ENCODE results near the gene MYO16.

Gene MYO16

GRCh38 chr13:108629181-108629752, at the start of gene MYO16:
Gene MYO16, plus strand, starts transcription at chr13:108629611. Its CDS starts 234 bp downstream, at chr13:108629845.
- Mint-ChIP-seq H3K4me3 (no peak within 1 kb of the TSS), H3K4me1 (ENCODE audit: low read depth) (no peaks in the 10 kb centered on the region), H3K9me3 (no peaks in the 10 kb centered on the region), H3K36me3 (ENCODE audit: low read depth) (no peaks in the 10 kb centered on the region), H3K27me3 (ENCODE audit: low read depth) (no peaks in the 10 kb centered on the region), H3K27ac (no peak within 1 kb of the TSS)

GRCh38 chr13:108586826-108587225, 42.6 kb upstream of the MYO16 start:
- H3K9me3 Mint-ChIP-seq: no peaks in the 10 kb centered on the region
- H3K36me3 Mint-ChIP-seq (ENCODE audit: low read depth): no peaks in the 10 kb centered on the region
- H3K27ac Mint-ChIP-seq: no peak overlapping the region
- no peak overlapping the region for H3K4me3 Mint-ChIP-seq
- H3K4me1 Mint-ChIP-seq (ENCODE audit: low read depth): no peaks in the 10 kb centered on the region
- H3K27me3 Mint-ChIP-seq (ENCODE audit: low read depth): no peaks in the 10 kb centered on the region

GRCh38 chr13:108588516-108588915, 40.9 kb upstream of the MYO16 start:
- Mint-ChIP-seq H3K36me3 (ENCODE audit: low read depth) (no peaks in the 10 kb centered on the region), H3K4me3 (no peak overlapping the region), H3K27me3 (ENCODE audit: low read depth) (no peaks in the 10 kb centered on the region), H3K27ac (no peak overlapping the region), H3K9me3 (no peaks in the 10 kb centered on the region), H3K4me1 (ENCODE audit: low read depth) (no peaks in the 10 kb centered on the region)

GRCh38 chr13:108594153-108594552, 35.3 kb upstream of the MYO16 start:
- no peaks in the 10 kb centered on the region for H3K9me3 Mint-ChIP-seq
- no peaks in the 10 kb centered on the region for H3K27me3 Mint-ChIP-seq (ENCODE audit: low read depth)
- H3K4me3 Mint-ChIP-seq: no peak overlapping the region
- no peak overlapping the region for H3K27ac Mint-ChIP-seq
- H3K36me3 Mint-ChIP-seq (ENCODE audit: low read depth): no peaks in the 10 kb centered on the region
- no peaks in the 10 kb centered on the region for H3K4me1 Mint-ChIP-seq (ENCODE audit: low read depth)

- Mint-ChIP-seq H3K4me1 (ENCODE audit: low read depth) (no peaks in the 10 kb centered on the region), H3K27me3 (ENCODE audit: low read depth) (no peaks in the 10 kb centered on the region), H3K4me3 (no peak overlapping the region), H3K9me3 (no peaks in the 10 kb centered on the region), H3K36me3 (ENCODE audit: low read depth) (no peaks in the 10 kb centered on the region), H3K27ac (no peak overlapping the region)
These were observed 33.8 kb upstream of the MYO16 start for GRCh38 chr13:108595436-108596274.

- H3K27ac Mint-ChIP-seq: no peak overlapping the region
- H3K4me1 Mint-ChIP-seq (ENCODE audit: low read depth): no peaks in the 10 kb centered on the region
- peaks cover 3% of the 10 kb centered on the region for H3K9me3 Mint-ChIP-seq
- H3K36me3 Mint-ChIP-seq (ENCODE audit: low read depth): no peaks in the 10 kb centered on the region
- no peak overlapping the region for H3K4me3 Mint-ChIP-seq
- no peaks in the 10 kb centered on the region for H3K27me3 Mint-ChIP-seq (ENCODE audit: low read depth)
These were observed 31.5 kb upstream of the MYO16 start for GRCh38 chr13:108597943-108598342.

GRCh38 chr13:108606424-108606823, 23.0 kb upstream of the MYO16 start:
- H3K4me1 Mint-ChIP-seq (ENCODE audit: low read depth): no peaks in the 10 kb centered on the region
- H3K4me3 Mint-ChIP-seq: no peak overlapping the region
- H3K27ac Mint-ChIP-seq: no peak overlapping the region

GRCh38 chr13:108609353-108609752, 20.1 kb upstream of the MYO16 start:
- Mint-ChIP-seq H3K4me1 (ENCODE audit: low read depth) (no peaks in the 10 kb centered on the region), H3K27ac (no peak overlapping the region), H3K36me3 (ENCODE audit: low read depth) (no peaks in the 10 kb centered on the region), H3K4me3 (no peak overlapping the region), H3K27me3 (ENCODE audit: low read depth) (no peaks in the 10 kb centered on the region), H3K9me3 (peaks cover 13% of the 10 kb centered on the region)

More at GRCh38 chr13:108606424-108606823, 23.0 kb upstream of the MYO16 start:
- Mint-ChIP-seq H3K27me3 (ENCODE audit: low read depth) (no peaks in the 10 kb centered on the region), H3K36me3 (ENCODE audit: low read depth) (no peaks in the 10 kb centered on the region), H3K9me3 (peaks cover 16% of the 10 kb centered on the region)

GRCh38 chr13:108610507-108610906, 18.9 kb upstream of the MYO16 start:
- H3K9me3 Mint-ChIP-seq: peaks cover 12% of the 10 kb centered on the region
- no peaks in the 10 kb centered on the region for H3K4me1 Mint-ChIP-seq (ENCODE audit: low read depth)
- no peaks in the 10 kb centered on the region for H3K36me3 Mint-ChIP-seq (ENCODE audit: low read depth)
- no peaks in the 10 kb centered on the region for H3K27me3 Mint-ChIP-seq (ENCODE audit: low read depth)
- no peak overlapping the region for H3K27ac Mint-ChIP-seq
- H3K4me3 Mint-ChIP-seq: no peak overlapping the region

GRCh38 chr13:108615241-108615640, 14.2 kb upstream of the MYO16 start:
- Mint-ChIP-seq H3K27ac (no peak overlapping the region), H3K4me3 (no peak overlapping the region), H3K4me1 (ENCODE audit: low read depth) (no peaks in the 10 kb centered on the region), H3K9me3 (no peaks in the 10 kb centered on the region), H3K36me3 (ENCODE audit: low read depth) (no peaks in the 10 kb centered on the region), H3K27me3 (ENCODE audit: low read depth) (no peaks in the 10 kb centered on the region)

GRCh38 chr13:108618233-108618632, 11.2 kb upstream of the MYO16 start:
- H3K4me3 Mint-ChIP-seq: no peak overlapping the region
- no peak overlapping the region for H3K27ac Mint-ChIP-seq
- no peaks in the 10 kb centered on the region for H3K4me1 Mint-ChIP-seq (ENCODE audit: low read depth)
- H3K36me3 Mint-ChIP-seq (ENCODE audit: low read depth): no peaks in the 10 kb centered on the region
- no peaks in the 10 kb centered on the region for H3K27me3 Mint-ChIP-seq (ENCODE audit: low read depth)
- H3K9me3 Mint-ChIP-seq: no peaks in the 10 kb centered on the region

- no peak overlapping the region for H3K4me3 Mint-ChIP-seq
- no peaks in the 10 kb centered on the region for H3K27me3 Mint-ChIP-seq (ENCODE audit: low read depth)
- H3K36me3 Mint-ChIP-seq (ENCODE audit: low read depth): no peaks in the 10 kb centered on the region
- H3K27ac Mint-ChIP-seq: no peak overlapping the region
- no peaks in the 10 kb centered on the region for H3K4me1 Mint-ChIP-seq (ENCODE audit: low read depth)
- no peaks in the 10 kb centered on the region for H3K9me3 Mint-ChIP-seq
These were observed 7.9 kb upstream of the MYO16 start for GRCh38 chr13:108621462-108621861.

- no peaks in the 10 kb centered on the region for H3K4me1 Mint-ChIP-seq (ENCODE audit: low read depth)
- H3K27me3 Mint-ChIP-seq (ENCODE audit: low read depth): no peaks in the 10 kb centered on the region
- H3K27ac Mint-ChIP-seq: no peak overlapping the region
- no peaks in the 10 kb centered on the region for H3K36me3 Mint-ChIP-seq (ENCODE audit: low read depth)
- no peaks in the 10 kb centered on the region for H3K9me3 Mint-ChIP-seq
- H3K4me3 Mint-ChIP-seq: no peak overlapping the region
These were observed 5.3 kb upstream of the MYO16 start for GRCh38 chr13:108624108-108624507.

GRCh38 chr13:108624979-108625378, 4.4 kb upstream of the MYO16 start:
- Mint-ChIP-seq H3K4me3 (no peak overlapping the region), H3K27ac (no peak overlapping the region), H3K36me3 (ENCODE audit: low read depth) (no peaks in the 10 kb centered on the region), H3K9me3 (no peaks in the 10 kb centered on the region), H3K27me3 (ENCODE audit: low read depth) (no peaks in the 10 kb centered on the region), H3K4me1 (ENCODE audit: low read depth) (no peaks in the 10 kb centered on the region)

- Mint-ChIP-seq H3K27ac (no peak overlapping the region), H3K4me1 (ENCODE audit: low read depth) (no peaks in the 10 kb centered on the region), H3K4me3 (no peak overlapping the region), H3K9me3 (no peaks in the 10 kb centered on the region), H3K27me3 (ENCODE audit: low read depth) (no peaks in the 10 kb centered on the region), H3K36me3 (ENCODE audit: low read depth) (no peaks in the 10 kb centered on the region)
These were observed 577 bp downstream of the MYO16 start for GRCh38 chr13:108629988-108630387.

Measured in T-helper 1 cell treated with Interleukin-12 subunit alpha and Interleukin-12 subunit beta and Interleukin-4 antibody, amounts not matched to agents 30 μg/mL and 1 μg/mL, for 36 hours (primary cell).